Measurements from ENCODE around the gene SORCS2. TPM values are rescaled to one million over a fixed set of nuclear protein-coding genes. Genes with fewer than 3 reads are reported as not detected.

SORCS2 gene
- total and polyA plus RNA-seq, 2 of the 13 experiments (the other 11 are each of a cell fraction or from before 2014, with no cell fraction given): 0.82 to 1.0 TPM

GRCh38 chr4:7427831-7428260 lies 235.5 kb downstream of the SORCS2 start:
- ATAC-seq (no peak), DNase-seq (ENCODE audit: low spot score) (no peak)
- WGBS (ENCODE audit: low lambda C conversion rate): 86% methylated on average over 2 of the region's 13 CpGs

More at GRCh38 chr4:7427831-7428260, 235.5 kb downstream of the SORCS2 start:
- FAIRE-seq: no peak
- Histone ChIP-seq H3K27me3 (ENCODE audit: control insufficient read depth in 1 of 2, insufficient read depth in 2 of 2, low read length in 2 of 2) (peaks cover 14 to 59% of the 10 kb centered on the region in 2 experiments; a peak in 4 of 5 replicates), H3K27ac (ENCODE audit: extremely low read length, insufficient read depth, low read length) (no peak overlapping the region), H3K4me3 (replicated peaks in 1 of 3; ENCODE audit: insufficient read depth in 1 of 3, low read depth in 2 of 3, low read length in 3 of 3) (no peak overlapping the region), H3K4me1 (ENCODE audit: insufficient read depth, low read length) (peaks cover 9% of the 10 kb centered on the region), H3K9ac (ENCODE audit: insufficient read depth, low read depth, low read length) (no peak overlapping the region), H2AFZ (ENCODE audit: low read length) (no peak overlapping the region), H3K9me3 (ENCODE audit: low read length) (no peaks in the 10 kb centered on the region), H3K36me3 (replicated peaks in 1 of 2; ENCODE audit: control insufficient read depth in 1 of 2, insufficient read depth in 2 of 2, low read length in 2 of 2) (no peaks in the 10 kb centered on the region), H3K79me2 (ENCODE audit: insufficient read depth, low read length) (no peaks in the 10 kb centered on the region), H4K20me1 (ENCODE audit: insufficient read depth, low read length) (no peaks in the 10 kb centered on the region), H3K4me2 (ENCODE audit: low read depth, low read length) (no peak overlapping the region)
- in situ Hi-C loops (cut with HindIII; ENCODE audit: extremely low pct_ligation_motif_present, low pct_unique_long_range_greater_than_20kb) (no loop called here), intact Hi-C loops (cut with micrococcal nuclease; ENCODE audit: unreplicated experiment) (no loop called here)
- TF ChIP-seq ZIK1 (CRISPR knock-in tag; IDR thresholded peaks at IDR 0.05; ENCODE audit: borderline replicate concordance, low read depth) (no peak), ZNF740 (CRISPR knock-in tag; IDR thresholded peaks at IDR 0.05) (no peak), ZNF512 (CRISPR knock-in tag; IDR thresholded peaks at IDR 0.05) (no peak), SIN3B (IDR thresholded peaks at IDR 0.05; ENCODE audit: low read length) (no peak), ZHX2 (IDR thresholded peaks at IDR 0.05; ENCODE audit: low read depth) (no peak), ZHX2 (CRISPR knock-in tag; IDR thresholded peaks at IDR 0.05; ENCODE audit: borderline replicate concordance) (no peak), NCOA2 (CRISPR knock-in tag; IDR thresholded peaks at IDR 0.05) (no peak), ZNF780A (CRISPR knock-in tag; IDR thresholded peaks at IDR 0.05) (no peak), ZNF317 (CRISPR knock-in tag; IDR thresholded peaks at IDR 0.05) (no peak), ONECUT2 (CRISPR knock-in tag; IDR thresholded peaks at IDR 0.05) (no peak), MIER2 (CRISPR knock-in tag; IDR thresholded peaks at IDR 0.05) (no peak)
- TF ChIP-seq, protein P1, sequence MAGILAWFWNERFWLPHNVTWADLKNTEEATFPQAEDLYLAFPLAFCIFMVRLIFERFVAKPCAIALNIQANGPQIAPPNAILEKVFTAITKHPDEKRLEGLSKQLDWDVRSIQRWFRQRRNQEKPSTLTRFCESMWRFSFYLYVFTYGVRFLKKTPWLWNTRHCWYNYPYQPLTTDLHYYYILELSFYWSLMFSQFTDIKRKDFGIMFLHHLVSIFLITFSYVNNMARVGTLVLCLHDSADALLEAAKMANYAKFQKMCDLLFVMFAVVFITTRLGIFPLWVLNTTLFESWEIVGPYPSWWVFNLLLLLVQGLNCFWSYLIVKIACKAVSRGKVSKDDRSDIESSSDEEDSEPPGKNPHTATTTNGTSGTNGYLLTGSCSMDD (CRISPR knock-in tag; IDR thresholded peaks at IDR 0.05): no peak
- TF ChIP-seq, protein P2, sequence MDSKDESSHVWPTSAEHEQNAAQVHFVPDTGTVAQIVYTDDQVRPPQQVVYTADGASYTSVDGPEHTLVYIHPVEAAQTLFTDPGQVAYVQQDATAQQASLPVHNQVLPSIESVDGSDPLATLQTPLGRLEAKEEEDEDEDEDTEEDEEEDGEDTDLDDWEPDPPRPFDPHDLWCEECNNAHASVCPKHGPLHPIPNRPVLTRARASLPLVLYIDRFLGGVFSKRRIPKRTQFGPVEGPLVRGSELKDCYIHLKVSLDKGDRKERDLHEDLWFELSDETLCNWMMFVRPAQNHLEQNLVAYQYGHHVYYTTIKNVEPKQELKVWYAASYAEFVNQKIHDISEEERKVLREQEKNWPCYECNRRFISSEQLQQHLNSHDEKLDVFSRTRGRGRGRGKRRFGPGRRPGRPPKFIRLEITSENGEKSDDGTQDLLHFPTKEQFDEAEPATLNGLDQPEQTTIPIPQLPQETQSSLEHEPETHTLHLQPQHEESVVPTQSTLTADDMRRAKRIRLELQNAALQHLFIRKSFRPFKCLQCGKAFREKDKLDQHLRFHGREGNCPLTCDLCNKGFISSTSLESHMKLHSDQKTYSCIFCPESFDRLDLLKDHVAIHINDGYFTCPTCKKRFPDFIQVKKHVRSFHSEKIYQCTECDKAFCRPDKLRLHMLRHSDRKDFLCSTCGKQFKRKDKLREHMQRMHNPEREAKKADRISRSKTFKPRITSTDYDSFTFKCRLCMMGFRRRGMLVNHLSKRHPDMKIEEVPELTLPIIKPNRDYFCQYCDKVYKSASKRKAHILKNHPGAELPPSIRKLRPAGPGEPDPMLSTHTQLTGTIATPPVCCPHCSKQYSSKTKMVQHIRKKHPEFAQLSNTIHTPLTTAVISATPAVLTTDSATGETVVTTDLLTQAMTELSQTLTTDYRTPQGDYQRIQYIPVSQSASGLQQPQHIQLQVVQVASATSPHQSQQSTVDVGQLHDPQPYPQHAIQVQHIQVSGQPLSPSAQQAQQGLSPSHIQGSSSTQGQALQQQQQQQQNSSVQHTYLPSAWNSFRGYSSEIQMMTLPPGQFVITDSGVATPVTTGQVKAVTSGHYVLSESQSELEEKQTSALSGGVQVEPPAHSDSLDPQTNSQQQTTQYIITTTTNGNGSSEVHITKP (CRISPR knock-in tag; IDR thresholded peaks at IDR 0.05; ENCODE audit: low read depth): no peak
- ChIA-PET CTCF (ENCODE audit: low intra/inter-chr PET ratio, low total read pairs) (no interaction called here), POLR2A (no interaction called here)
- no TSS peak for BruUV-seq (replicated peaks)
